Measurements from ENCODE around the gene RCSD1.
"Not testable (repeated sequence)": the region's sequence is repeated elsewhere in the genome, so short reads cannot be mapped to it uniquely, and the experiment has no call there.

The RCSD1 gene

DNA sequence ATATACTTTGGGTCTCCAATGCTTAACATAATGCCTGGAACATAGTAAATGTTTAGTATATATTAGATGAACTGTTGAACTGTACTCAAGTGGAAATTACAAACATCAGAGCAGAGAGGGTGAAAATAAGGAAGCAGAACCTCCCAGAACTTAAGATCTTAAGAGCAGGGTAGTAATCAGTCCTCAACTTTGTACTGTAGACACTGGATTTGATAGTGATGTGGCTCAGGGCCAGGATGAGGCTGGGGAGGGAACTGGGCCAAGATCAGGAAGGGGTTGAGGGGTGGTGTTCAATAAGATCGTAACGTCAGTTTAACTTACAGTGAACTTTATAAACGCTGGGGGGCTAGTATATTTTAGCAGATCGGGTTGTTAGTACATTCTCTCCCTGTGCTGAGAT is 107.1 kb downstream of the RCSD1 start:
- no peak overlapping the region for H2AFZ ChIP-seq (ENCODE audit: low read depth, low read length)
- H3K4me2 ChIP-seq (ENCODE audit: low read length): no peak overlapping the region
- no peak overlapping the region for H3K27ac ChIP-seq (ENCODE audit: low read length)
- H3K27me3 ChIP-seq (ENCODE audit: low read depth, low read length): no peaks in the 10 kb centered on the region
- H3K4me3 ChIP-seq (ENCODE audit: low read length): no peak overlapping the region
- TF ChIP-seq, protein P1, sequence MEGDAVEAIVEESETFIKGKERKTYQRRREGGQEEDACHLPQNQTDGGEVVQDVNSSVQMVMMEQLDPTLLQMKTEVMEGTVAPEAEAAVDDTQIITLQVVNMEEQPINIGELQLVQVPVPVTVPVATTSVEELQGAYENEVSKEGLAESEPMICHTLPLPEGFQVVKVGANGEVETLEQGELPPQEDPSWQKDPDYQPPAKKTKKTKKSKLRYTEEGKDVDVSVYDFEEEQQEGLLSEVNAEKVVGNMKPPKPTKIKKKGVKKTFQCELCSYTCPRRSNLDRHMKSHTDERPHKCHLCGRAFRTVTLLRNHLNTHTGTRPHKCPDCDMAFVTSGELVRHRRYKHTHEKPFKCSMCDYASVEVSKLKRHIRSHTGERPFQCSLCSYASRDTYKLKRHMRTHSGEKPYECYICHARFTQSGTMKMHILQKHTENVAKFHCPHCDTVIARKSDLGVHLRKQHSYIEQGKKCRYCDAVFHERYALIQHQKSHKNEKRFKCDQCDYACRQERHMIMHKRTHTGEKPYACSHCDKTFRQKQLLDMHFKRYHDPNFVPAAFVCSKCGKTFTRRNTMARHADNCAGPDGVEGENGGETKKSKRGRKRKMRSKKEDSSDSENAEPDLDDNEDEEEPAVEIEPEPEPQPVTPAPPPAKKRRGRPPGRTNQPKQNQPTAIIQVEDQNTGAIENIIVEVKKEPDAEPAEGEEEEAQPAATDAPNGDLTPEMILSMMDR (IDR thresholded peaks at IDR 0.05; ENCODE audit: low read depth, low read length): no peak
- TF ChIP-seq EZH2phosphoT487 (IDR thresholded peaks at IDR 0.05; ENCODE audit: low read depth): no peak
- H3K9ac ChIP-seq (ENCODE audit: low read length): no peak overlapping the region
- H3K79me2 ChIP-seq (ENCODE audit: low read length): peaks cover 82% of the 10 kb centered on the region
- H3K9me3 ChIP-seq (ENCODE audit: insufficient read depth, low read length): no peaks in the 10 kb centered on the region
- no peaks in the 10 kb centered on the region for H3K4me1 ChIP-seq (ENCODE audit: low read length)
- peaks cover 3% of the 10 kb centered on the region for H3K36me3 ChIP-seq (replicated peaks; ENCODE audit: low read depth, low read length)
- peaks cover 45% of the 10 kb centered on the region; the same call in 1 of the 2 replicates for H4K20me1 ChIP-seq (ENCODE audit: insufficient read depth, low read length)

DNA sequence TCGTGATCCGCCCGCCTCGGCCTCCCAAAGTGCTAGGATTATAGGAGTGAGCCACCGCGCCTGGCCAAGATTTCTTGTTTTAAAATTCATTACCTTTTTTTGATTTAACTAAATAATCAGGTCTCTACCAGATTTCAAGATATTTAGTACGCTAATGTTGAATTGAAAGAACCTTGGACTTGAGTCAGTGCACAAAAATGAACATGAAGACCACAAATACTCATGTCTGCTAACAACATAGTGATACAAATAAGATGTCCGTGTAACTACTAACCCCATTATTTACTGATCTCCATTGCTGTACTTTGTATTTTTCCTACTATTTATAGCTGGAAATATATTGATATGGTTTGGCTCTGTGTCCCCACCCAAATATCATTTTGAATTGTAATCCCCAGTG is 108.1 kb downstream of the RCSD1 start:
- no peaks in the 10 kb centered on the region for H3K4me1 ChIP-seq (ENCODE audit: low read length)
- no peak overlapping the region for H3K4me2 ChIP-seq (ENCODE audit: low read length)
- H3K9ac ChIP-seq (ENCODE audit: low read length): no peak overlapping the region
- no peak overlapping the region for H2AFZ ChIP-seq (ENCODE audit: low read depth, low read length)
- no peaks in the 10 kb centered on the region for H3K27me3 ChIP-seq (ENCODE audit: low read depth, low read length)
- H3K27ac ChIP-seq (ENCODE audit: low read length): no peak overlapping the region
- peaks cover 81% of the 10 kb centered on the region for H3K79me2 ChIP-seq (ENCODE audit: low read length)
- no peak overlapping the region for H3K4me3 ChIP-seq (ENCODE audit: low read length)
- peaks cover 43% of the 10 kb centered on the region; the same call in 1 of the 2 replicates for H4K20me1 ChIP-seq (ENCODE audit: insufficient read depth, low read length)
- TF ChIP-seq EZH2phosphoT487 (IDR thresholded peaks at IDR 0.05; ENCODE audit: low read depth): no peak
- TF ChIP-seq, protein P1 (IDR thresholded peaks at IDR 0.05; ENCODE audit: low read depth, low read length): no peak
- H3K36me3 ChIP-seq (replicated peaks; ENCODE audit: low read depth, low read length): peaks cover under 1% of the 10 kb centered on the region
- no peaks in the 10 kb centered on the region for H3K9me3 ChIP-seq (ENCODE audit: insufficient read depth, low read length)

DNA sequence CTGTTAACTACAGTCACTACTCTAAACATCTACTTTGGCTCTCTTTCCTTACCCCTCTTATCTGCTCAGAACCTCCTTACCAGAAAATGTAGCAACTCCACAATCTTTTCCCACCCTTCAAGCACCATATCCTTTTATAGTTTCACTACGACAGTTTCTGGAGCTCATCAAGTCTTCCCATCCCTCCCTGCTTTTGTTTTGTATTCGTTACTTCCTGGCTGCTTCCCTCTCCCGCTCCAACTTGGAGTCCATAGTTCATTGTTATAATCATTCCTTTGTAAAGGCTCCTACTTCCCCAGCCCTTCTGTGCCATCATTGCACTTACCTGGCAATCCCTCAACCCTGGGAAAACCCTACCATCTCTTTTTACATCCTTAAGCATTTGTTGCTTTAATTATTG is 109.7 kb downstream of the RCSD1 start:
- Histone ChIP-seq H3K9ac (ENCODE audit: low read length) (no peak overlapping the region), H4K20me1 (ENCODE audit: insufficient read depth, low read length) (peaks cover 37% of the 10 kb centered on the region; the same call in 1 of the 2 replicates), H3K79me2 (ENCODE audit: low read length) (peaks cover 84% of the 10 kb centered on the region), H3K36me3 (replicated peaks; ENCODE audit: low read depth, low read length) (no peaks in the 10 kb centered on the region), H3K9me3 (ENCODE audit: insufficient read depth, low read length) (no peaks in the 10 kb centered on the region), H3K4me2 (ENCODE audit: low read length) (no peak overlapping the region), H3K27ac (ENCODE audit: low read length) (no peak overlapping the region), H3K4me1 (ENCODE audit: low read length) (no peaks in the 10 kb centered on the region), H3K4me3 (ENCODE audit: low read length) (no peak overlapping the region), H2AFZ (ENCODE audit: low read depth, low read length) (no peak overlapping the region), H3K27me3 (ENCODE audit: low read depth, low read length) (no peaks in the 10 kb centered on the region)
- TF ChIP-seq, protein P1 (IDR thresholded peaks at IDR 0.05; ENCODE audit: low read depth, low read length): no peak
- TF ChIP-seq EZH2phosphoT487 (IDR thresholded peaks at IDR 0.05; ENCODE audit: low read depth): no peak

DNA sequence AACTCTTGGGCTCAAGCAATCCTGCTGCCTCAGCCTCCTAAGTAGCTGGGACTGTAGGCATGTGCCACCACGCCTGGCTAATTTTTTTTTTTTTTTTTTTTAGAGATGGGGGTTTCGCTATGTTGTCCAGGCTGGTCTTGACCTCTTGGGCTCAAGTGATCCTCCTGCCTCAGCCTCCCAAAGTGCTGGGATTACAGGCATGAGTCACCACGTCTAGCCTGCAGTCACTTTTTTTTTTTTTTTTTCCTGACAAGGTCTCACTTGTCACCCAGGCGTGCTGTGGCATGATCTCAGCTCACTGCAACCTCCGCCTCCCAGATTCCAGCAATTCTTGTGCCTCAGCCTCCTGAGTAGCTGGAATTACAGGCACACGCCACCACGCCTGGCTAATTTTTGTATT is 111.1 kb downstream of the RCSD1 start:
- not testable (repeated sequence) for H3K27me3 ChIP-seq (ENCODE audit: low read depth, low read length); H3K9me3 ChIP-seq (ENCODE audit: insufficient read depth, low read length); H3K4me3 ChIP-seq (ENCODE audit: low read length); H3K4me2 ChIP-seq (ENCODE audit: low read length); H2AFZ ChIP-seq (ENCODE audit: low read depth, low read length); H3K4me1 ChIP-seq (ENCODE audit: low read length); H3K27ac ChIP-seq (ENCODE audit: low read length); H3K9ac ChIP-seq (ENCODE audit: low read length); H3K36me3 ChIP-seq (replicated peaks; ENCODE audit: low read depth, low read length)
- peaks cover 36% of the 10 kb centered on the region; the same call in 1 of the 2 replicates for H4K20me1 ChIP-seq (ENCODE audit: insufficient read depth, low read length)
- peaks cover 82% of the 10 kb centered on the region for H3K79me2 ChIP-seq (ENCODE audit: low read length)

DNA sequence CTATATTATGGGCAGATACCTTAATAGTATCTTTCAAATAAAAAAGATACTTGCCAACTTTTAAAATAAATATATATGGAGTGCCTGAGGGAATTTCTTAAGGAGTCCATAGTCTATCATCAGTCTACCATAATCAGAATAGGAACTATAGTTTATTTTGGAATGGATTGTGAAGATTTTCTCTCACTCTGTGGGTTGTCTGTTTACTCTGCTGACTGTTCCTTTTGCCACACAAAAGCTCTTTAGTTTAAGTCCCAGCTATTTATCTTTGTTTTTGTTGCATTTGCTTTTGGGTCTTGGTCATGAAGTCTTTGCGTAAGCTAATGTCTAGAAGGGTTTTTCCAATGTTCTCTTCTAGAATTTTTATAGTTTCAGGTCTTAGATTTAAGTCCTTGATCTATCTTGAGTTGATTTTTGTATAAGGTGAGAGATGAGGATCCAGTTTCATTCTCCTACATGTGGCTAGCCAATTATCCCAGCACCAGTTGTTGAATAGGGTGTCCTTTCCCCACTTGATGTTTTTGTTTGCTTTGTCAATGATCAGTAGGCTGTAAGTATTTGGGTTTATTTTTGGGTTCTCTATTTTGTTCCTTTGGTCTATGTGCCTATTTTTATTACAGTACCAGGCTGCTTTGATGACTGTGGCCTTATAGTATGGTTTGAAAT is 112.5 kb downstream of the RCSD1 start:
- not testable (repeated sequence) for H3K4me1 ChIP-seq (ENCODE audit: low read length); H3K27ac ChIP-seq (ENCODE audit: low read length); H3K9ac ChIP-seq (ENCODE audit: low read length); H2AFZ ChIP-seq (ENCODE audit: low read depth, low read length); H3K27me3 ChIP-seq (ENCODE audit: low read depth, low read length); H3K4me2 ChIP-seq (ENCODE audit: low read length); H3K36me3 ChIP-seq (replicated peaks; ENCODE audit: low read depth, low read length); H3K4me3 ChIP-seq (ENCODE audit: low read length); H3K9me3 ChIP-seq (ENCODE audit: insufficient read depth, low read length)
- Histone ChIP-seq H4K20me1 (ENCODE audit: insufficient read depth, low read length) (peaks cover 21% of the 10 kb centered on the region; the same call in 1 of the 2 replicates), H3K79me2 (ENCODE audit: low read length) (peaks cover 80% of the 10 kb centered on the region)
